Endothelial cell of umbilical vein (primary cell): ENCODE data around the gene PHLPP1. TPM values are rescaled to one million over a fixed set of nuclear protein-coding genes. Genes with fewer than 3 reads are reported as not detected.

Source experiments
- BruUV-seq: library from RNA; stranded (reverse); fragments of 400-500 nt; replicated peaks from 2 replicates; lab custom pipeline; 2021; lab: Mats Ljungman, UMichigan
- CTCF ChIA-PET: fragments of 300-600, 350-600 bp; sonication (Branson Sonifier 250); formaldehyde crosslinking; loops from one replicate; lab custom pipeline; 2021; ENCODE audit warnings: antibody characterized with exemption, inconsistent platforms; lab: Charles Lee
- POLR2A ChIA-PET: fragments of 300-600, 350-600 bp; sonication (Branson Sonifier 250); formaldehyde crosslinking; loops from one replicate; lab custom pipeline; 2021; ENCODE audit warnings: antibody characterized with exemption, inconsistent platforms; lab: Charles Lee
- DNase-seq: peaks from one replicate; pipeline ENCODE4 v3.0.0-alpha.2; 2011; ENCODE audit warnings: low read depth, low spot score
- FAIRE-seq: peaks from 2 replicates; lab custom pipeline; 2011; peaks lifted over from hg19 to GRCh38; lab: Jason Lieb, UNC
- H2AFZ ChIP-seq: 2 replicates; pipeline ENCODE4 v1.6.0; 2012; ENCODE audit warnings: low read depth, low read length, control low read depth, inconsistent platforms
- H3K27ac ChIP-seq: 2 replicates; pipeline ENCODE4 v1.5.1; 2011; ENCODE audit warnings: low read depth, mild to moderate bottlenecking, control low read depth, low read length, moderate library complexity; ENCODE audit not compliant: insufficient read depth
- H3K27me3 ChIP-seq, 2 experiments: 2 replicates each; pipeline versions ENCODE4 v1.6.0 to v1.6.1; 2011; ENCODE audit warnings: low read length in 2 of 2, mixed read lengths in 1 of 2; ENCODE audit not compliant: control insufficient read depth in 2 of 2, insufficient read depth in 2 of 2
- H3K36me3 ChIP-seq, 2 experiments: 2 replicates in 1 of 2; 3 replicates in 1 of 2; pipeline ENCODE4 v1.5.1; 2011; ENCODE audit warnings: low read length in 2 of 2, mild to moderate bottlenecking in 1 of 2, moderate library complexity in 1 of 2; ENCODE audit not compliant: control insufficient read depth in 2 of 2, insufficient read depth in 2 of 2; ENCODE audit errors: extremely low read depth in 1 of 2
- H3K4me1 ChIP-seq: 3 replicates; pipeline ENCODE4 v1.5.1; 2011; ENCODE audit warnings: mild to moderate bottlenecking, low read length; ENCODE audit not compliant: control insufficient read depth, insufficient read depth; ENCODE audit errors: extremely low read depth
- H3K4me2 ChIP-seq: 2 replicates; pipeline ENCODE4 v1.6.1; 2011; ENCODE audit warnings: low read length, control low read depth, mixed read lengths; ENCODE audit not compliant: insufficient read depth
- H3K4me3 ChIP-seq, 3 experiments: fragments of 200-600 bp in 1 of 3; sonication (generic), shearing (Covaris generic) in 1 of 3; replicated peaks in 1 of 3; 2 replicates each; pipeline ENCODE4 v1.5.1; 2011 to 2016; ENCODE audit warnings: control low read depth in 3 of 3, low read length in 3 of 3, mild to moderate bottlenecking in 2 of 3, inconsistent platforms in 1 of 3, low read depth in 1 of 3, moderate library complexity in 1 of 3; ENCODE audit not compliant: insufficient read depth in 1 of 3
- H3K79me2 ChIP-seq: 2 replicates; pipeline ENCODE4 v1.6.0; 2012; ENCODE audit warnings: low read length, inconsistent platforms; ENCODE audit not compliant: control insufficient read depth, insufficient read depth
- H3K9ac ChIP-seq: replicated peaks from 2 replicates; pipeline ENCODE3; 2011; ENCODE audit warnings: low read length, control low read depth; ENCODE audit not compliant: insufficient read depth; ENCODE audit errors: extremely low read depth
- H3K9me1 ChIP-seq: replicated peaks from 3 replicates; pipeline ENCODE4 v1.6.0; 2011; ENCODE audit warnings: mild to moderate bottlenecking, low read length; ENCODE audit not compliant: control insufficient read depth, insufficient read depth; ENCODE audit errors: extremely low read depth
- H3K9me3 ChIP-seq: replicated peaks from 2 replicates; pipeline ENCODE4 v1.5.1; 2012; ENCODE audit warnings: low read length, inconsistent platforms; ENCODE audit not compliant: control insufficient read depth, insufficient read depth
- H4K20me1 ChIP-seq: replicated peaks from 2 replicates; pipeline ENCODE3; 2011; ENCODE audit warnings: mild to moderate bottlenecking, low read length; ENCODE audit not compliant: control insufficient read depth, insufficient read depth; ENCODE audit errors: extremely low read depth
- EZH2 ChIP-seq: IDR thresholded peaks from 2 replicates; pipeline ENCODE4 v1.6.1; 2012; ENCODE audit warnings: borderline replicate concordance, low read depth, mild to moderate bottlenecking, moderate library complexity, low read length, inconsistent platforms; ENCODE audit not compliant: severe bottlenecking
- FOS ChIP-seq: IDR thresholded peaks from 2 replicates; pipeline ENCODE4 v1.6.1; 2011; ENCODE audit warnings: mild to moderate bottlenecking, low read length, moderate library complexity, borderline replicate concordance; ENCODE audit not compliant: insufficient read depth
- GATA2 ChIP-seq: IDR thresholded peaks from 2 replicates; pipeline ENCODE4 v1.7.0; 2011; ENCODE audit warnings: low read depth, mild to moderate bottlenecking, moderate library complexity, mixed read lengths, low read length; ENCODE audit not compliant: insufficient read length, insufficient read depth
- JUN ChIP-seq: IDR thresholded peaks from 2 replicates; pipeline ENCODE4 v1.6.1; 2011; ENCODE audit warnings: borderline replicate concordance, low read depth; ENCODE audit not compliant: insufficient read length, insufficient read depth
- MYC ChIP-seq: IDR thresholded peaks from one replicate; pipeline ENCODE4 v1.6.1; 2011; ENCODE audit warnings: mild to moderate bottlenecking, low read depth, low read length
- POLR2A ChIP-seq: IDR thresholded peaks from 2 replicates; pipeline ENCODE4 v1.6.1; 2012; ENCODE audit warnings: low read depth, mild to moderate bottlenecking, control low read depth, low read length
- POLR2AphosphoS5 ChIP-seq: IDR thresholded peaks from 2 replicates; pipeline ENCODE4 v1.6.1; 2012; ENCODE audit warnings: low read depth, mild to moderate bottlenecking, control low read depth, low read length, moderate library complexity; ENCODE audit not compliant: insufficient read depth
- dilution Hi-C: fragments of 300-500 bp; cut with MboI; formaldehyde crosslinking; loops from one replicate; pipeline ENCODE4 v1.15.0; 2019; ENCODE audit warnings: low sequenced_read_pairs; ENCODE audit not compliant: extremely low pct_ligation_motif_present
- intact Hi-C: fragments of 100-400 bp; cut with micrococcal nuclease; formaldehyde crosslinking; loops from one replicate; pipeline ENCODE4 v1.10.0; 2022
- polyA plus RNA-seq, 4 experiments: library from polyadenylated mRNA; depleted of rRNA in 3 of 4; stranded (reverse) in 3 of 4; unstranded in 1 of 4; fragments of >200 nt; gene quantifications; 2 replicates each; pipeline versions ENCODE4 v1.2.1 to v1.2.3, GENCODE V29; 2011 to 2012; ENCODE audit warnings: missing spikeins in 1 of 4
- total RNA-seq: library from RNA; stranded (reverse); gene quantifications from 2 replicates; pipeline ENCODE4 v1.2.3, GENCODE V29; 2021
- TF ChIP-seq, protein P1 (sequence below), 2 donors: IDR thresholded peaks; 1 replicate in 1 of 2; 2 replicates in 1 of 2; pipeline ENCODE4 v1.5.1; 2011; ENCODE audit warnings: low read length in 2 of 2, mild to moderate bottlenecking in 2 of 2, moderate library complexity in 2 of 2, control low read depth in 1 of 2, inconsistent platforms in 1 of 2, low read depth in 1 of 2; ENCODE audit not compliant: insufficient read depth in 1 of 2; ENCODE audit errors: extremely low read depth in 1 of 2
- TF ChIP-seq, protein P2 (sequence below): IDR thresholded peaks from 2 replicates; pipeline ENCODE4 v1.6.1; 2011; ENCODE audit not compliant: insufficient read depth, insufficient read length

The PHLPP1 gene
- total and polyA plus RNA-seq, 2 donors (not counting 3 experiments of a cell fraction or from before 2014, with no cell fraction given): 4.0 to 10.8 TPM

DNA sequence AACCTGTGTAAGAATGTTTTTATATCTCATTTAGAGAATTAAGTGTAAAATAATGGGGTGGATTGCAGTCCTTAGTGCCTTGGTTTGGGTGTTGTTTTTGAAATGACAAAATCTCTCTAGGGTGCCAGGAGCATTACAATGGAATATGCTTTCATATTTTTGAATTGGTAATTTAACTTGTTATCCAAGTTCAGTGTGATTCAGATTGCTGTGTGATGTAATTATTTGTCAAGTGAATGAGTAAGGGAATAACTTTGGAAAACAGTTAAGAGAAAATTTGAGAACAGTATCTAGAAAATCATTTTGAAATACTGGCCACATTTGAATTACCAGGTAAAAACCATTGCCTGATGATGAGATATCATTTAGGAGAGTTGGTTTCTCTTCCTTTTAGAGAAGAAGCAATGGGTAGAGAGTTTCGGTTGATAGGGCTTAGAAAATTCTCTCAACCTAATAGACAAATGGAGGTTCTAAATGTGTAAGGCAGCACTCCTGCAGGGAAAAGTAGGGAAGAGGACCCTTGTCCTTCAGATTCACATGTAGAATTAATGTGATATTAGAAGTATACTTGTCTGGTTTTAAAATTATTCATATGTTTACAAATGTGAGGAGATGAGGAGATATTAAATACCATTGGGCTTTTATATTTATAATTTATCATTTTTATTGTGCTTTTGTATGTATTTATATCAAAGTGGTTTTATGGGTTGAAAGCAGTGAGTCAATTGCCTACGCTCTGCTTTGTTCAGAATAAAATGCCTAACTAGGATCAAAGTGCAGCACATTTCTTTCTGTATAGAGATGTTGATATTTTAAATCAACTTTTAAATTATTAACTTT, 124.8 kb downstream of the PHLPP1 start:
- H3K27ac ChIP-seq: no peak overlapping the region
- DNase-seq (no peak), FAIRE-seq (no peak)
- no peaks in the 10 kb centered on the region for H4K20me1 ChIP-seq
- H2AFZ ChIP-seq: no peak overlapping the region
- no peak overlapping the region for H3K4me2 ChIP-seq
- H3K36me3 ChIP-seq: no peaks in the 10 kb centered on the region
- ChIA-PET POLR2A (no interaction called here), CTCF (no interaction called here)
- no peaks in the 10 kb centered on the region for H3K79me2 ChIP-seq
- no peaks in the 10 kb centered on the region for H3K4me1 ChIP-seq
- TF ChIP-seq FOS: no peak
- TF ChIP-seq, protein P1, sequence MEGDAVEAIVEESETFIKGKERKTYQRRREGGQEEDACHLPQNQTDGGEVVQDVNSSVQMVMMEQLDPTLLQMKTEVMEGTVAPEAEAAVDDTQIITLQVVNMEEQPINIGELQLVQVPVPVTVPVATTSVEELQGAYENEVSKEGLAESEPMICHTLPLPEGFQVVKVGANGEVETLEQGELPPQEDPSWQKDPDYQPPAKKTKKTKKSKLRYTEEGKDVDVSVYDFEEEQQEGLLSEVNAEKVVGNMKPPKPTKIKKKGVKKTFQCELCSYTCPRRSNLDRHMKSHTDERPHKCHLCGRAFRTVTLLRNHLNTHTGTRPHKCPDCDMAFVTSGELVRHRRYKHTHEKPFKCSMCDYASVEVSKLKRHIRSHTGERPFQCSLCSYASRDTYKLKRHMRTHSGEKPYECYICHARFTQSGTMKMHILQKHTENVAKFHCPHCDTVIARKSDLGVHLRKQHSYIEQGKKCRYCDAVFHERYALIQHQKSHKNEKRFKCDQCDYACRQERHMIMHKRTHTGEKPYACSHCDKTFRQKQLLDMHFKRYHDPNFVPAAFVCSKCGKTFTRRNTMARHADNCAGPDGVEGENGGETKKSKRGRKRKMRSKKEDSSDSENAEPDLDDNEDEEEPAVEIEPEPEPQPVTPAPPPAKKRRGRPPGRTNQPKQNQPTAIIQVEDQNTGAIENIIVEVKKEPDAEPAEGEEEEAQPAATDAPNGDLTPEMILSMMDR (IDR thresholded peaks at IDR 0.05; ENCODE audit: extremely low read depth in 1 of 2, insufficient read depth in 1 of 2, low read depth in 1 of 2, low read length in 2 of 2): no peak
- H3K4me3 ChIP-seq: no peak overlapping the region
- no peaks in the 10 kb centered on the region for H3K27me3 ChIP-seq
- dilution Hi-C loops (no loop called here), intact Hi-C loops (no loop called here)
- no TSS peak for BruUV-seq
- no peak overlapping the region for H3K9ac ChIP-seq
- no peaks in the 10 kb centered on the region for H3K9me3 ChIP-seq
- no peaks in the 10 kb centered on the region for H3K9me1 ChIP-seq

DNA sequence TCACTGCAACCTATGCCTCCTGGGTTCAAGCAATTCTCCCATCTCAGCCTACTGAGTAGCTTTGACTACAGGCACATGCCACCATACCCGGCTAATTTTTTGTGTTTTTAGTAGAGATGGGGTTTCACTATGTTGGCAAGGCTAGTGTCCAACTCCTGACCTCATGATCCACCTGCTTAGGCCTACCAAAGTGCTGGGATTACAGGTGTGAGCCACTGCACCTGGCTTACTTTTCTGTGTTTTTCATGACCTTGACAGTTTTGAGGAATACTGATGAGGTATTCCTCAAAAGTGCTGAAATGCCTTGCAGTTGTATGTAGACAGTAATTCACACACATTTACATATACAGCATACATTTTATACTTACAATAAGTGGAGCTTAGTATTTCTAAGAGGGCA, 126.1 kb downstream of the PHLPP1 start:
- FAIRE-seq (no peak), DNase-seq (no peak)
- dilution Hi-C loops (no loop called here), intact Hi-C loops (no loop called here)
- H3K9me3 ChIP-seq: no peaks in the 10 kb centered on the region
- H2AFZ ChIP-seq: no peak overlapping the region
- no peak overlapping the region for H3K4me3 ChIP-seq
- H3K9me1 ChIP-seq: no peaks in the 10 kb centered on the region
- H3K36me3 ChIP-seq: no peaks in the 10 kb centered on the region
- TF ChIP-seq JUN (no peak), MYC (no peak), POLR2AphosphoS5 (no peak), GATA2 (no peak), EZH2 (no peak), POLR2A (no peak), FOS (no peak)
- TF ChIP-seq, protein P2, sequence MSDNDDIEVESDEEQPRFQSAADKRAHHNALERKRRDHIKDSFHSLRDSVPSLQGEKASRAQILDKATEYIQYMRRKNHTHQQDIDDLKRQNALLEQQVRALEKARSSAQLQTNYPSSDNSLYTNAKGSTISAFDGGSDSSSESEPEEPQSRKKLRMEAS: no peak
- TF ChIP-seq, protein P1 (IDR thresholded peaks at IDR 0.05; ENCODE audit: extremely low read depth in 1 of 2, insufficient read depth in 1 of 2, low read depth in 1 of 2, low read length in 2 of 2): no peak
- H3K4me2 ChIP-seq: no peak overlapping the region
- no peaks in the 10 kb centered on the region for H3K4me1 ChIP-seq
- no peak overlapping the region for H3K27ac ChIP-seq
- no peaks in the 10 kb centered on the region for H4K20me1 ChIP-seq
- BruUV-seq: no TSS peak
- ChIA-PET CTCF (no interaction called here), POLR2A (no interaction called here)
- no peaks in the 10 kb centered on the region for H3K79me2 ChIP-seq
- no peaks in the 10 kb centered on the region for H3K27me3 ChIP-seq
- no peak overlapping the region for H3K9ac ChIP-seq
